Measurements from ENCODE around the gene MAP3K10.
"Not testable (repeated sequence)": the region's sequence is repeated elsewhere in the genome, so short reads cannot be mapped to it uniquely, and the experiment has no call there.

MAP3K10 gene

GRCh38 chr19:40159744-40160143 lies 31.5 kb upstream of the MAP3K10 start:
- peaks cover 23% of the 10 kb centered on the region for H3K4me1 Mint-ChIP-seq
- DNase-seq = no peak
- H3K27ac Mint-ChIP-seq = no peak overlapping the region
- no peak overlapping the region for H3K4me3 Mint-ChIP-seq
- no peaks in the 10 kb centered on the region for H3K27me3 Mint-ChIP-seq
- H3K36me3 Mint-ChIP-seq = peaks cover 2% of the 10 kb centered on the region
- CTCF ChIA-PET = interaction anchor here (1.0 to 1.3 kb wide), 2 partner anchors 15 to 23 kb away, joined by 3 to 4 read pairs; no protein-coding TSS in a partner anchor
- peaks cover 2% of the 10 kb centered on the region for H3K9me3 Mint-ChIP-seq

- H3K27ac Mint-ChIP-seq = no peak overlapping the region
- CTCF ChIA-PET = interaction anchor here (0.7 kb wide), 1 partner anchor 369 kb away, joined by 3 read pairs; no protein-coding TSS in a partner anchor
Measured at GRCh38 chr19:40162104-40162503, 29.1 kb upstream of the MAP3K10 start.

GRCh38 chr19:40163541-40164129 lies 27.6 kb upstream of the MAP3K10 start:
- peaks cover 2% of the 10 kb centered on the region for H3K36me3 Mint-ChIP-seq
- H3K27ac Mint-ChIP-seq = peak overlapping the region; percentile 81
- peak overlapping the region; percentile 2 for H3K4me3 Mint-ChIP-seq
- peaks cover 22% of the 10 kb centered on the region for H3K4me1 Mint-ChIP-seq
- CTCF ChIA-PET = interaction anchor here (0.6 to 2.2 kb wide), 5 partner anchors 9 to 139 kb away, joined by 3 to 8 read pairs (median 3); no protein-coding TSS in a partner anchor
- no peak for DNase-seq
- H3K27me3 Mint-ChIP-seq = peaks cover 7% of the 10 kb centered on the region
- H3K9me3 Mint-ChIP-seq = peaks cover 2% of the 10 kb centered on the region

More at GRCh38 chr19:40162104-40162503, 29.1 kb upstream of the MAP3K10 start:
- peaks cover 2% of the 10 kb centered on the region for H3K36me3 Mint-ChIP-seq
- H3K4me3 Mint-ChIP-seq = no peak overlapping the region
- peaks cover 2% of the 10 kb centered on the region for H3K9me3 Mint-ChIP-seq
- H3K27me3 Mint-ChIP-seq = peaks cover 7% of the 10 kb centered on the region
- DNase-seq = no peak
- H3K4me1 Mint-ChIP-seq = peaks cover 22% of the 10 kb centered on the region

GRCh38 chr19:40165362-40165937 lies 25.8 kb upstream of the MAP3K10 start:
- Mint-ChIP-seq H3K36me3 (peaks cover 2% of the 10 kb centered on the region), H3K27me3 (peaks cover 7% of the 10 kb centered on the region), H3K27ac (peak overlapping the region; percentile 3), H3K9me3 (peaks cover 2% of the 10 kb centered on the region), H3K4me3 (no peak overlapping the region), H3K4me1 (peaks cover 22% of the 10 kb centered on the region)
- CTCF ChIA-PET = interaction anchor here (0.5 to 3.4 kb wide), 11 partner anchors 8 to 196 kb away, joined by 3 to 38 read pairs (median 4); no protein-coding TSS in a partner anchor
- DNase-seq = peak; percentile 78

GRCh38 chr19:40169482-40170302 lies 21.5 kb upstream of the MAP3K10 start:
- H3K27ac Mint-ChIP-seq, H3K4me3 Mint-ChIP-seq, CTCF ChIA-PET, DNase-seq, H3K4me1 Mint-ChIP-seq, H3K9me3 Mint-ChIP-seq, H3K36me3 Mint-ChIP-seq: not testable (repeated sequence)
- H3K27me3 Mint-ChIP-seq = peaks cover 11% of the 10 kb centered on the region

GRCh38 chr19:40170303-40170989 lies 20.8 kb upstream of the MAP3K10 start:
- not testable (repeated sequence) for H3K9me3 Mint-ChIP-seq, H3K4me3 Mint-ChIP-seq, H3K36me3 Mint-ChIP-seq, DNase-seq, H3K27me3 Mint-ChIP-seq, H3K27ac Mint-ChIP-seq, H3K4me1 Mint-ChIP-seq
- CTCF ChIA-PET = interaction anchor here (1.5 kb wide), 1 partner anchor 31 kb away, joined by 5 read pairs; no protein-coding TSS in a partner anchor

GRCh38 chr19:40171293-40171692 lies 19.9 kb upstream of the MAP3K10 start:
- H3K4me3 Mint-ChIP-seq = not testable (repeated sequence)
- CTCF ChIA-PET = interaction anchor here (1.5 kb wide), 1 partner anchor 31 kb away, joined by 5 read pairs; no protein-coding TSS in a partner anchor

GRCh38 chr19:40174092-40174491 lies 17.1 kb upstream of the MAP3K10 start:
- Mint-ChIP-seq H3K27me3 (peaks cover 10% of the 10 kb centered on the region), H3K4me1 (no peaks in the 10 kb centered on the region), H3K36me3 (no peaks in the 10 kb centered on the region), H3K4me3 (no peak overlapping the region), H3K27ac (no peak overlapping the region), H3K9me3 (no peaks in the 10 kb centered on the region)
- CTCF ChIA-PET = interaction anchor here (1.2 to 2.0 kb wide), 2 partner anchors 8 to 29 kb away, joined by 7 to 10 read pairs; no protein-coding TSS in a partner anchor
- DNase-seq = no peak

More at GRCh38 chr19:40171293-40171692, 19.9 kb upstream of the MAP3K10 start:
- H3K4me1 Mint-ChIP-seq, H3K9me3 Mint-ChIP-seq, DNase-seq, H3K27ac Mint-ChIP-seq, H3K36me3 Mint-ChIP-seq, H3K27me3 Mint-ChIP-seq: not testable (repeated sequence)

- CTCF ChIA-PET = interaction anchor here (0.7 kb wide), 1 partner anchor 135 kb away, joined by 3 read pairs; no protein-coding TSS in a partner anchor
- DNase-seq = no peak
- no peaks in the 10 kb centered on the region for H3K36me3 Mint-ChIP-seq
- H3K4me3 Mint-ChIP-seq = no peak overlapping the region
- H3K9me3 Mint-ChIP-seq = no peaks in the 10 kb centered on the region
- H3K4me1 Mint-ChIP-seq = no peaks in the 10 kb centered on the region
- H3K27me3 Mint-ChIP-seq = peaks cover 13% of the 10 kb centered on the region
- H3K27ac Mint-ChIP-seq = no peak overlapping the region
Measured at GRCh38 chr19:40175820-40176219, 15.4 kb upstream of the MAP3K10 start.

- no peaks in the 10 kb centered on the region for H3K9me3 Mint-ChIP-seq
- H3K36me3 Mint-ChIP-seq = no peaks in the 10 kb centered on the region
- CTCF ChIA-PET = interaction anchor here (0.9 kb wide), 1 partner anchor 33 kb away, joined by 3 read pairs; no protein-coding TSS in a partner anchor
- no peaks in the 10 kb centered on the region for H3K4me1 Mint-ChIP-seq
- no peak for DNase-seq
- H3K27me3 Mint-ChIP-seq = peaks cover 12% of the 10 kb centered on the region
- no peak overlapping the region for H3K4me3 Mint-ChIP-seq
- H3K27ac Mint-ChIP-seq = no peak overlapping the region
Measured at GRCh38 chr19:40177286-40178070, 13.7 kb upstream of the MAP3K10 start.

- CTCF ChIA-PET = interaction anchor here (1.1 kb wide), 1 partner anchor 39 kb away, joined by 3 read pairs; no protein-coding TSS in a partner anchor
- Mint-ChIP-seq H3K9me3 (no peaks in the 10 kb centered on the region), H3K27me3 (peaks cover 12% of the 10 kb centered on the region), H3K4me3 (no peak overlapping the region), H3K36me3 (no peaks in the 10 kb centered on the region), H3K4me1 (no peaks in the 10 kb centered on the region), H3K27ac (no peak overlapping the region)
- no peak for DNase-seq
Measured at GRCh38 chr19:40178756-40179155, 12.5 kb upstream of the MAP3K10 start.

- Mint-ChIP-seq H3K27me3 (peaks cover 22% of the 10 kb centered on the region), H3K36me3 (no peaks in the 10 kb centered on the region), H3K4me1 (no peaks in the 10 kb centered on the region), H3K27ac (no peak overlapping the region), H3K9me3 (no peaks in the 10 kb centered on the region), H3K4me3 (no peak overlapping the region)
- CTCF ChIA-PET = interaction anchor here (0.9 kb wide), 1 partner anchor 19 kb away, joined by 3 read pairs; no protein-coding TSS in a partner anchor
- DNase-seq = no peak
Measured at GRCh38 chr19:40184273-40184672, 7.0 kb upstream of the MAP3K10 start.

All from activated naive CD4-positive, alpha-beta T cell treated with anti-CD3 and anti-CD28 coated beads, Interleukin-2, amount 10 ng/mL, durations not matched to agents 7 days and 5 days (primary cell).